ENCODE data around the gene EIF4B. TPM values are rescaled to one million over a fixed set of nuclear protein-coding genes. Genes with fewer than 3 reads are reported as not detected.
A peak's percentile ranks its signal among the peaks of the same experiment; 100 is the strongest.

Gene EIF4B
- total RNA-seq, 4 donors from 2014 or later, result 225 to 571 (median 372) TPM

GRCh38 chr12:53044896-53045695 lies 38.8 kb downstream of the EIF4B start:
- Histone ChIP-seq H3K36me3 (peaks cover 0 to 14% (median 5%) of the 10 kb centered on the region in 3 donors), H3K9me3 (no peaks in the 10 kb centered on the region), H3K4me1 (peaks cover 21 to 71% (median 27%) of the 10 kb centered on the region in 3 donors), H3K27me3 (no peaks in the 10 kb centered on the region), H3K4me3 (peak overlapping the region in 3 of 4 donors; percentile 53 to 84 (median 62)), H3K27ac (peak overlapping the region; percentile 91 to 96 (median 94))
- TF ChIP-seq CTCF (IDR thresholded peaks at IDR 0.05) (no peak), POLR2A (IDR thresholded peaks at IDR 0.05) (no peak)
- intact Hi-C loops (cut with DNase I), result no loop called here
- no peak for DNase-seq
- WGBS, 2 donors, result 64 to 67% methylated on average over 4 of the region's 4 CpGs

- no peak for DNase-seq
- peaks cover 21 to 77% (median 27%) of the 10 kb centered on the region in 3 donors for H3K4me1 ChIP-seq
- peaks cover 0 to 8% (median under 1%) of the 10 kb centered on the region in 3 donors for H3K36me3 ChIP-seq
- intact Hi-C loops (cut with DNase I), result no loop called here
- no peaks in the 10 kb centered on the region for H3K9me3 ChIP-seq
- H3K27ac ChIP-seq, result peak overlapping the region; percentile 91 to 96 (median 94)
- TF ChIP-seq CTCF (IDR thresholded peaks at IDR 0.05) (no peak), POLR2A (IDR thresholded peaks at IDR 0.05) (no peak)
- peak overlapping the region; percentile 53 to 84 (median 58) for H3K4me3 ChIP-seq
- 39 to 50% methylated on average over 5 of the region's 5 CpGs for WGBS, 2 donors
- H3K27me3 ChIP-seq, result no peaks in the 10 kb centered on the region
These were observed 39.4 kb downstream of the EIF4B start for GRCh38 chr12:53045696-53046045.

- Histone ChIP-seq H3K27ac (peak overlapping the region; percentile 91 to 96 (median 94)), H3K27me3 (no peaks in the 10 kb centered on the region), H3K4me1 (peaks cover 21 to 88% (median 27%) of the 10 kb centered on the region in 3 donors), H3K9me3 (no peaks in the 10 kb centered on the region), H3K4me3 (peak overlapping the region; percentile 53 to 84 (median 58)), H3K36me3 (no peaks in the 10 kb centered on the region)
- intact Hi-C loops (cut with DNase I), result no loop called here
- peak in 2 of 4 donors; percentile 91 to 97 for TF ChIP-seq POLR2A (IDR thresholded peaks at IDR 0.05)
- TF ChIP-seq CTCF (IDR thresholded peaks at IDR 0.05), result no peak
- 0 to 2% methylated on average over 16 to 20 of the region's 44 CpGs for WGBS, 2 donors
- DNase-seq, result no peak
These were observed 40.5 kb downstream of the EIF4B start for GRCh38 chr12:53046655-53047220.

GRCh38 chr12:53047221-53048032 lies 41.2 kb downstream of the EIF4B start:
- Histone ChIP-seq H3K27me3 (no peaks in the 10 kb centered on the region), H3K27ac (peak overlapping the region; percentile 91 to 96 (median 94)), H3K36me3 (no peaks in the 10 kb centered on the region), H3K4me1 (peaks cover 25 to 93% (median 30%) of the 10 kb centered on the region in 3 donors), H3K4me3 (peak overlapping the region; percentile 53 to 84 (median 58)), H3K9me3 (no peaks in the 10 kb centered on the region)
- intact Hi-C loops (cut with DNase I), result no loop called here
- TF ChIP-seq CTCF (IDR thresholded peaks at IDR 0.05) (peak in 4 of 6 experiments; percentile 9 to 43 (median 35)), POLR2A (IDR thresholded peaks at IDR 0.05) (peak in 3 of 4 donors; percentile 42 to 73 (median 67))
- WGBS, 2 donors, result 4 to 11% methylated on average over 3 to 11 of the region's 94 CpGs
- DNase-seq, result no peak
